Aorta (tissue), 5 donors: ENCODE data around the gene SYNPR. TPM values are rescaled to one million over a fixed set of nuclear protein-coding genes. Genes with fewer than 3 reads are reported as not detected.

ENCODE experiments used
- ATAC-seq: fragments of 200-7000 bp; cut with Tn5 transposase; one replicate; pipeline ENCODE4 v1.9.1; 2022; ENCODE audit warnings: moderate library complexity; ENCODE audit not compliant: low FRiP score
- DNase-seq, 2 donors: peaks; one replicate each; pipeline ENCODE4 v3.0.0-alpha.2; 2020
- H3K27ac ChIP-seq, 2 donors: one replicate each; pipeline ENCODE4 v1.5.1; 2013; ENCODE audit warnings: low read length in 2 of 2, mild to moderate bottlenecking in 2 of 2, moderate library complexity in 2 of 2, control low read depth in 1 of 2, inconsistent platforms in 1 of 2, low read depth in 1 of 2
- H3K27me3 ChIP-seq, 2 donors: one replicate each; pipeline ENCODE4 v1.6.1; 2013; ENCODE audit warnings: control low read depth in 1 of 2, low read length in 1 of 2, mild to moderate bottlenecking in 1 of 2, moderate library complexity in 1 of 2; ENCODE audit not compliant: insufficient read depth in 2 of 2, control insufficient read depth in 1 of 2
- H3K36me3 ChIP-seq, 2 donors: one replicate each; pipeline ENCODE4 v1.6.1; 2013; ENCODE audit warnings: control low read depth in 1 of 2, low read length in 1 of 2, mild to moderate bottlenecking in 1 of 2; ENCODE audit not compliant: insufficient read depth in 2 of 2, control insufficient read depth in 1 of 2
- H3K4me1 ChIP-seq, 2 donors: one replicate each; pipeline ENCODE4 v1.6.1; 2013; ENCODE audit warnings: low read length in 2 of 2, control low read depth in 1 of 2, mild to moderate bottlenecking in 1 of 2, moderate library complexity in 1 of 2; ENCODE audit not compliant: insufficient read depth in 2 of 2, control insufficient read depth in 1 of 2
- H3K4me3 ChIP-seq, 2 donors: one replicate each; pipeline ENCODE4 v1.5.1; 2013; ENCODE audit warnings: low read length in 2 of 2, control low read depth in 1 of 2, mild to moderate bottlenecking in 1 of 2
- H3K9me3 ChIP-seq: one replicate; pipeline ENCODE4 v1.6.1; 2013; ENCODE audit warnings: mild to moderate bottlenecking, low read length; ENCODE audit not compliant: control insufficient read depth
- WGBS, 2 donors: extraction: QIAGEN DNeasy Blood & Tissue Kit; methylation state at CpG; one replicate each; pipeline ENCODE4 v1.1.7; 2013; 5-methylcytosine and 5-hydroxymethylcytosine counted together
- intact Hi-C, 2 donors: fragments of 100-400 bp; cut with DNase I; formaldehyde crosslinking; loops; one replicate each; pipeline versions ENCODE4 v1.14.2 to v1.15.0; 2022
- polyA plus RNA-seq, 2 donors: library from polyadenylated mRNA; stranded (reverse); fragments of 200-250 nt; gene quantifications; one replicate each; pipeline ENCODE4 v1.2.3, GENCODE V29; 2013
- total RNA-seq, 2 donors: library from RNA; stranded (reverse); fragmentation: NEBNext Ultra II Directional; extraction: Animal tissue kit (Norgen Biotek cat#: 25700); gene quantifications; one replicate each; pipeline ENCODE4 v1.2.1, GENCODE V29; 2021
- donor health status: healthy with polysubstance abuse.
- donor health status: Bipolar disorder and iron deficiency.
- donor health status: DM: no; HTN: no; CAD: no.
- donor health status: DM: no; HTN: no; CAD: no.
- donor health status: DM: yes; HTN: yes; CAD: no.

The SYNPR gene
- total and polyA plus RNA-seq, 4 donors = not detected

GRCh38 chr3:63413523-63413922 is 135.4 kb downstream of the SYNPR start:
- intact Hi-C loops = no loop called here
- Histone ChIP-seq H3K27me3 (no peaks in the 10 kb centered on the region), H3K27ac (no peak overlapping the region), H3K36me3 (no peaks in the 10 kb centered on the region), H3K9me3 (no peaks in the 10 kb centered on the region), H3K4me1 (no peaks in the 10 kb centered on the region), H3K4me3 (no peak overlapping the region)
- DNase-seq (no peak), ATAC-seq (no peak)

DNA sequence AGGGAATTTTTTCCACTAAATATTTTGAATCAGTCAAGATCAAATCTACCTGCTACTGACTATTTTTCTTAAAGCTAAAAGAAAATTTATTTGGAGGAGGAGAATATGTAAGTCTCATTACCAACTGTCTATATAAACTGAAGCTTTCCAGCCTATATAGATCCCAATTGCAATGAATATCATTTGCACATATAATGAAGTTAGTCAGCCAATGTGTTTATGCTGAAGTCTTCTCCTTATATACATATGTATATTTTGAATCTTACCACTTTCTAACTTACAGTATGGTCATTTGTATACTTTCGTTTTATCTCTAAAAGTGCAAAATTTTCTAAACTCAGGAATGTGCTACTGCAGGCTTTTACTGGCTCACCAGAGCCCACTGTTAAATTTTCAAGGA is 136.5 kb downstream of the SYNPR start:
- Histone ChIP-seq H3K27me3 (no peaks in the 10 kb centered on the region), H3K4me1 (no peaks in the 10 kb centered on the region), H3K9me3 (no peaks in the 10 kb centered on the region), H3K4me3 (no peak overlapping the region), H3K27ac (no peak overlapping the region), H3K36me3 (no peaks in the 10 kb centered on the region)
- ATAC-seq (no peak), DNase-seq (no peak)
- WGBS, 2 donors = 36 to 40% methylated on average over 1 of the region's 1 CpG
- intact Hi-C loops = no loop called here

GRCh38 chr3:63429905-63430304 is 151.8 kb downstream of the SYNPR start:
- Histone ChIP-seq H3K27ac (no peak overlapping the region), H3K4me1 (no peaks in the 10 kb centered on the region), H3K27me3 (no peaks in the 10 kb centered on the region), H3K9me3 (no peaks in the 10 kb centered on the region), H3K4me3 (no peak overlapping the region), H3K36me3 (no peaks in the 10 kb centered on the region)
- intact Hi-C loops = no loop called here
- DNase-seq = no peak
- 21 to 30% methylated on average over 2 of the region's 2 CpGs for WGBS, 2 donors
- ATAC-seq = no peak

- intact Hi-C loops = no loop called here
- no peaks in the 10 kb centered on the region for H3K27me3 ChIP-seq
Measured at GRCh38 chr3:63430875-63431274, 152.8 kb downstream of the SYNPR start.

DNA sequence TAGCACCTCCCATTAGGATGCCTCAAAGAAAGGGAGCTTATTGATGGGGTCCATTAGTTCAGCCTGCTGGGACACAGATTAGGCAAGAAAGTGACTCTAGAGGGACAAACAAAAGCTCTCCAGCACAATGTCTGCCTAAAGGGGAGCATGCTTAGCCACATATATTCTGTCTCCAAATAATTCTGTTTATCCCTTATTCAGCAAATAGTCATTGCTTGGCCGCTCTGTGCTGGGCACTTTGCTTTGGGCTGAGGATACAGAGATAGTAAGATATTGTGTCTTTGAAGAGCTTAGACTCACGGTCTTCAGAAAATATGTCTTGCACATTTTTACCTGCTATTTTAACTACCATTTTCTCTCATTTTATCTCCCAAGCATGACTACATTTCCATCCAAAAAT is 159.8 kb downstream of the SYNPR start:
- no peak for ATAC-seq
- 88 to 96% methylated on average over 2 of the region's 2 CpGs for WGBS, 2 donors
- intact Hi-C loops = no loop called here
- H3K4me3 ChIP-seq = no peak overlapping the region
- DNase-seq = no peak
- no peaks in the 10 kb centered on the region for H3K27me3 ChIP-seq
- H3K9me3 ChIP-seq = no peaks in the 10 kb centered on the region
- H3K27ac ChIP-seq = no peak overlapping the region
- no peaks in the 10 kb centered on the region for H3K36me3 ChIP-seq
- no peaks in the 10 kb centered on the region for H3K4me1 ChIP-seq

More at GRCh38 chr3:63430875-63431274, 152.8 kb downstream of the SYNPR start:
- no peaks in the 10 kb centered on the region for H3K9me3 ChIP-seq
- H3K27ac ChIP-seq = no peak overlapping the region
- no peaks in the 10 kb centered on the region for H3K36me3 ChIP-seq
- DNase-seq = no peak
- no peak overlapping the region for H3K4me3 ChIP-seq
- ATAC-seq = no peak
- H3K4me1 ChIP-seq = no peaks in the 10 kb centered on the region

- Histone ChIP-seq H3K4me3 (no peak overlapping the region), H3K9me3 (no peaks in the 10 kb centered on the region), H3K36me3 (no peaks in the 10 kb centered on the region), H3K4me1 (no peaks in the 10 kb centered on the region), H3K27ac (no peak overlapping the region), H3K27me3 (no peaks in the 10 kb centered on the region)
- DNase-seq (no peak), ATAC-seq (no peak)
- intact Hi-C loops = no loop called here
Measured at GRCh38 chr3:63438826-63439371, 160.8 kb downstream of the SYNPR start.

- Histone ChIP-seq H3K4me3 (no peak overlapping the region), H3K36me3 (no peaks in the 10 kb centered on the region), H3K4me1 (no peaks in the 10 kb centered on the region), H3K27me3 (no peaks in the 10 kb centered on the region), H3K9me3 (no peaks in the 10 kb centered on the region), H3K27ac (no peak overlapping the region)
- ATAC-seq (no peak), DNase-seq (no peak)
- 37% methylated on average over 2 of the region's 2 CpGs for WGBS, 2 donors
- intact Hi-C loops = no loop called here
Measured at GRCh38 chr3:63441262-63441661, 163.2 kb downstream of the SYNPR start.

- Histone ChIP-seq H3K36me3 (no peaks in the 10 kb centered on the region), H3K4me3 (no peak overlapping the region), H3K4me1 (no peaks in the 10 kb centered on the region), H3K27me3 (no peaks in the 10 kb centered on the region), H3K27ac (no peak overlapping the region), H3K9me3 (no peaks in the 10 kb centered on the region)
- DNase-seq (no peak), ATAC-seq (no peak)
- intact Hi-C loops = no loop called here
- 3 to 6% methylated on average over 3 of the region's 3 CpGs for WGBS, 2 donors
Measured at GRCh38 chr3:63442918-63443317, 164.8 kb downstream of the SYNPR start.

DNA sequence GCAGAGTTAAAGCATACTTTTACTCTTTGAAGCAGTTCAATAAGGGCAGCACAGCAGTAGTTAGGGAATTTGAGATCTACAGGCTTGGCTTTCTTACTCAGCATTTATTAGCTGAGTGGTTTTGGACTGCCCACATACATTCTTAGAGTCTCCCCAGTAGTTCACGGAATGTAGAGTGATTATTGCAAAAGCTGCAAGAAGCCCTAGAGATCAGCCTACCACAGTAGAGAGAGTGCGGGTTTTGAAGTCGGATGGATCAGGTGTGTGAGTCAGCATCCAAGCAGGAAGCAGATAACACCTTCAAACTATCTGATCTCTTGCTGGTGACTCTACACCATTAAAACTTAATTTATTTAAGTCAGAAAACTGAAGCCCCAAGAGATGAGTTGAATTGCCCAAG is 171.9 kb downstream of the SYNPR start:
- no peaks in the 10 kb centered on the region for H3K4me1 ChIP-seq
- H3K36me3 ChIP-seq = no peaks in the 10 kb centered on the region
- no peaks in the 10 kb centered on the region for H3K9me3 ChIP-seq
- DNase-seq = no peak
- ATAC-seq = no peak
- intact Hi-C loops = no loop called here
- WGBS, 2 donors = 80 to 81% methylated on average over 3 of the region's 3 CpGs
- H3K4me3 ChIP-seq = no peak overlapping the region
- peaks cover 0 to 2% of the 10 kb centered on the region in 2 donors for H3K27me3 ChIP-seq
- H3K27ac ChIP-seq = no peak overlapping the region
